IMR-90 (cell line): ENCODE results near the gene GJB4. TPM values are rescaled to one million over a fixed set of nuclear protein-coding genes. Genes with fewer than 3 reads are reported as not detected.

Experiments
- ATAC-seq: fragments of 200-7000 bp; cut with Tn5 transposase; 2 replicates; pipeline ENCODE4 v1.9.1; 2020; ENCODE audit warnings: low read depth, mild to moderate bottlenecking, moderate library complexity
- BruUV-seq: library from RNA; stranded (reverse); fragments of 400-500 nt; replicated peaks from 2 replicates; lab custom pipeline; 2021; lab: Mats Ljungman, UMichigan
- CTCF ChIA-PET: fragments of 300-600 bp; formaldehyde crosslinking; extraction: SDS; loops from one replicate; lab custom pipeline; 2021; ENCODE audit warnings: antibody characterized with exemption; lab: Yijun Ruan, JAX
- POLR2A ChIA-PET: fragments of 300-600 bp; sonication (Branson Sonifier 250); formaldehyde crosslinking; loops from one replicate; lab custom pipeline; 2022; ENCODE audit warnings: antibody characterized with exemption; ENCODE audit not compliant: unreplicated experiment; lab: Charles Lee
- DNase-seq: peaks from one replicate; pipeline ENCODE4 v3.0.0; 2013
- H2AFZ ChIP-seq: replicated peaks from 2 replicates; pipeline ENCODE3; 2013; ENCODE audit warnings: low read length, mild to moderate bottlenecking; ENCODE audit not compliant: poor library complexity
- H2AK5ac ChIP-seq: 2 replicates; pipeline ENCODE4 v1.6.1; 2013; ENCODE audit warnings: low read depth, low read length, inconsistent platforms
- H2AK9ac ChIP-seq: replicated peaks from 2 replicates; pipeline ENCODE3; 2013; ENCODE audit warnings: mild to moderate bottlenecking, low read depth, low read length, moderate library complexity; ENCODE audit not compliant: poor library complexity
- H2BK120ac ChIP-seq: 2 replicates; pipeline ENCODE4 v1.6.1; 2013; ENCODE audit warnings: low read depth, low read length, inconsistent platforms
- H2BK15ac ChIP-seq: 3 replicates; pipeline ENCODE4 v1.6.1; 2013; ENCODE audit warnings: low read depth, low read length, inconsistent platforms
- H2BK20ac ChIP-seq: 2 replicates; pipeline ENCODE4 v1.6.1; 2013; ENCODE audit warnings: low read depth, mild to moderate bottlenecking, inconsistent platforms, low read length, moderate library complexity
- H2BK5ac ChIP-seq: 2 replicates; pipeline ENCODE4 v1.6.1; 2013; ENCODE audit warnings: mild to moderate bottlenecking, low read depth, low read length, inconsistent platforms; ENCODE audit not compliant: poor library complexity, severe bottlenecking
- H3K14ac ChIP-seq: replicated peaks from 2 replicates; pipeline ENCODE4 v1.6.1; 2013; ENCODE audit warnings: low read depth, low read length, inconsistent platforms
- H3K18ac ChIP-seq: 2 replicates; pipeline ENCODE4 v1.6.1; 2013; ENCODE audit warnings: low read depth, low read length, control low read depth
- H3K23ac ChIP-seq: 2 replicates; pipeline ENCODE4 v1.6.1; 2013; ENCODE audit warnings: low read depth, low read length, inconsistent platforms
- H3K27ac ChIP-seq: 2 replicates; pipeline ENCODE4 v1.5.1; 2013; ENCODE audit warnings: mild to moderate bottlenecking, control low read depth, low read length; ENCODE audit not compliant: insufficient read depth
- H3K27me3 ChIP-seq: 2 replicates; pipeline ENCODE4 v1.6.1; 2013; ENCODE audit warnings: low read length; ENCODE audit not compliant: control insufficient read depth, insufficient read depth
- H3K36me3 ChIP-seq: 2 replicates; pipeline ENCODE4 v1.6.1; 2013; ENCODE audit warnings: low read length, mixed read lengths; ENCODE audit not compliant: control insufficient read depth, insufficient read depth
- H3K4ac ChIP-seq: 2 replicates; pipeline ENCODE4 v1.6.1; 2013; ENCODE audit warnings: low read depth, low read length, inconsistent platforms
- H3K4me1 ChIP-seq: 2 replicates; pipeline ENCODE4 v1.6.1; 2013; ENCODE audit warnings: low read length, mixed read lengths; ENCODE audit not compliant: control insufficient read depth, insufficient read depth
- H3K4me2 ChIP-seq: 2 replicates; pipeline ENCODE4 v1.6.1; 2013; ENCODE audit warnings: low read depth, mild to moderate bottlenecking, control low read depth, low read length, moderate library complexity
- H3K4me3 ChIP-seq: 2 replicates; pipeline ENCODE4 v1.5.1; 2013; ENCODE audit warnings: low read depth, mild to moderate bottlenecking, control low read depth, low read length, moderate library complexity; ENCODE audit not compliant: insufficient read depth
- H3K56ac ChIP-seq: 2 replicates; pipeline ENCODE4 v1.6.1; 2013; ENCODE audit warnings: low read length, inconsistent platforms; ENCODE audit not compliant: insufficient read depth; ENCODE audit errors: extremely low read depth
- H3K79me1 ChIP-seq, 2 experiments: 2 replicates each; pipeline ENCODE4 v1.6.1; 2013; ENCODE audit warnings: low read length in 2 of 2, inconsistent platforms in 1 of 2, low read depth in 1 of 2
- H3K9ac ChIP-seq: 2 replicates; pipeline ENCODE4 v1.6.1; 2013; ENCODE audit warnings: low read depth, low read length, control low read depth
- H3K9me1 ChIP-seq: 2 replicates; pipeline ENCODE4 v1.6.1; 2013; ENCODE audit warnings: low read length, inconsistent platforms; ENCODE audit not compliant: insufficient read depth
- H3K9me3 ChIP-seq: 2 replicates; pipeline ENCODE4 v1.6.1; 2013; ENCODE audit warnings: low read length; ENCODE audit not compliant: control insufficient read depth, insufficient read depth
- H4K20me1 ChIP-seq: 2 replicates; pipeline ENCODE4 v1.6.1; 2013; ENCODE audit warnings: low read length, inconsistent platforms; ENCODE audit not compliant: insufficient read depth
- H4K5ac ChIP-seq: 2 replicates; pipeline ENCODE4 v1.6.1; 2013; ENCODE audit warnings: mild to moderate bottlenecking, low read depth, low read length, control low read depth
- H4K8ac ChIP-seq, 2 experiments: 2 replicates each; pipeline ENCODE4 v1.6.1; 2013; ENCODE audit warnings: low read depth in 2 of 2, low read length in 2 of 2, control low read depth in 1 of 2, inconsistent platforms in 1 of 2
- H4K91ac ChIP-seq: 2 replicates; pipeline ENCODE4 v1.6.1; 2013; ENCODE audit warnings: low read depth, low read length, inconsistent platforms; ENCODE audit not compliant: insufficient read depth
- CEBPB ChIP-seq: IDR thresholded peaks from 2 replicates; pipeline ENCODE4 v1.6.1; 2012; ENCODE audit warnings: low read depth, low read length, improper control_type of control experiment
- CHD1 ChIP-seq: IDR thresholded peaks from 2 replicates; pipeline ENCODE4 v1.6.1; 2012; ENCODE audit warnings: low read depth, low read length, improper control_type of control experiment
- CTCF ChIP-seq: conservative IDR thresholded peaks from 2 replicates; pipeline ENCODE4 v1.5.1; 2012; ENCODE audit warnings: mild to moderate bottlenecking, low read depth, low read length, improper control_type of control experiment
- ELK1 ChIP-seq: fragments of 150-350 bp; IDR thresholded peaks from 2 replicates; pipeline ENCODE4 v1.6.1; 2016; ENCODE audit warnings: low read depth, mild to moderate bottlenecking, low read length, moderate library complexity, borderline replicate concordance
- FOS ChIP-seq: fragments of 150-350 bp; IDR thresholded peaks from 2 replicates; pipeline ENCODE4 v1.6.1; 2016; ENCODE audit warnings: low read depth, low read length
- MAFK ChIP-seq: IDR thresholded peaks from 2 replicates; pipeline ENCODE4 v1.6.1; 2012; ENCODE audit warnings: low read depth, low read length, improper control_type of control experiment
- MAZ ChIP-seq: IDR thresholded peaks from 2 replicates; pipeline ENCODE4 v1.6.1; 2012; ENCODE audit warnings: low read depth, mild to moderate bottlenecking, low read length, improper control_type of control experiment, moderate library complexity, borderline replicate concordance
- MXI1 ChIP-seq: IDR thresholded peaks from 2 replicates; pipeline ENCODE4 v1.6.1; 2012; ENCODE audit warnings: low read depth, mild to moderate bottlenecking, low read length, moderate library complexity, borderline replicate concordance
- NFE2L2 ChIP-seq: fragments of 150-350 bp; IDR thresholded peaks from 2 replicates; pipeline ENCODE4 v1.6.1; 2016; ENCODE audit warnings: low read depth, mild to moderate bottlenecking, low read length
- POLR2A ChIP-seq: IDR thresholded peaks from 2 replicates; pipeline ENCODE4 v1.6.1; 2012; ENCODE audit warnings: mild to moderate bottlenecking, low read depth, low read length
- RAD21 ChIP-seq: IDR thresholded peaks from 2 replicates; pipeline ENCODE4 v1.6.1; 2012; ENCODE audit warnings: low read length, improper control_type of control experiment
- RCOR1 ChIP-seq: IDR thresholded peaks from 2 replicates; pipeline ENCODE4 v1.6.1; 2012; ENCODE audit warnings: mild to moderate bottlenecking, low read length, improper control_type of control experiment; ENCODE audit not compliant: insufficient replicate concordance
- RFX5 ChIP-seq: IDR thresholded peaks from 2 replicates; pipeline ENCODE4 v1.8.0; 2012; ENCODE audit warnings: low read depth, mild to moderate bottlenecking, low read length, moderate library complexity
- SMC3 ChIP-seq: fragments of 150-350 bp; IDR thresholded peaks from 2 replicates; pipeline ENCODE4 v1.6.1; 2016; ENCODE audit warnings: low read depth, mild to moderate bottlenecking, antibody characterized with exemption, low read length, moderate library complexity
- WGBS, 2 experiments: methylation state at CpG; one replicate each; pipeline versions ENCODE4 v1.1.5 to v1.1.7; 2013; ENCODE audit warnings: missing lambda C conversion rate in 2 of 2; ENCODE audit not compliant: insufficient read length in 1 of 2; ENCODE audit errors: extremely low coverage in 2 of 2; 5-methylcytosine and 5-hydroxymethylcytosine counted together
- dilution Hi-C: fragments of 300-500 bp; cut with HindIII; formaldehyde crosslinking; loops from one replicate; pipeline ENCODE4 v1.14.3; 2018; ENCODE audit warnings: low sequenced_read_pairs; ENCODE audit not compliant: unreplicated experiment
- in situ Hi-C: fragments of 300-500 bp; cut with MboI; formaldehyde crosslinking; loops from 3 replicates; pipeline ENCODE4 v1.14.3; 2019; ENCODE audit warnings: low sequenced_read_pairs, inconsistent platforms, mixed read lengths
- intact Hi-C: fragments of 100-400 bp; cut with micrococcal nuclease; formaldehyde crosslinking; loops from 2 replicates; pipeline ENCODE4 v1.10.0; 2022
- polyA plus RNA-seq, 3 experiments: library from polyadenylated mRNA; depleted of rRNA; stranded (reverse); fragments of >200 nt; gene quantifications; 2 replicates each; pipeline ENCODE4 v1.2.3, GENCODE V29; 2012; ENCODE audit warnings: low replicate concordance in 1 of 3
- total RNA-seq: library from RNA; depleted of rRNA; stranded (reverse); fragments of >200 nt; gene quantifications from 2 replicates; pipeline ENCODE4 v1.2.3, GENCODE V29; 2012

The GJB4 gene
- total and polyA plus RNA-seq, 2 of the 4 experiments (the other 2 are of a cell fraction) = not detected

GRCh38 chr1:34781071-34781843, 21.7 kb downstream of the GJB4 start, which contains the start of gene GJB3:
GJB3 (plus strand) TSS chr1:34781214; CDS start chr1:34784763, 3,549 bp downstream.
- Histone ChIP-seq H3K36me3 (no peaks in the 10 kb centered on the region), H2BK5ac (no peak within 1 kb of the TSS), H3K27me3 (peaks cover 37% of the 10 kb centered on the region), H3K18ac (no peak within 1 kb of the TSS), H3K9me1 (no peaks in the 10 kb centered on the region), H3K23ac (no peak within 1 kb of the TSS), H4K8ac (no peak within 1 kb of the TSS), H2BK20ac (no peak within 1 kb of the TSS), H2BK15ac (no peak within 1 kb of the TSS), H2BK120ac (no peak within 1 kb of the TSS), H3K9me3 (no peaks in the 10 kb centered on the region), H3K4me1 (peaks cover 5% of the 10 kb centered on the region; the same call in 1 of the 2 replicates), H2AFZ (peak within 1 kb of the TSS; percentile 66), H4K20me1 (no peaks in the 10 kb centered on the region; the same call in 1 of the 2 replicates), H3K79me1 (no peaks in the 10 kb centered on the region), H3K4ac (no peak within 1 kb of the TSS), H3K4me2 (peak within 1 kb of the TSS; percentile 31), H4K91ac (no peak within 1 kb of the TSS), H3K9ac (no peak within 1 kb of the TSS), H3K14ac (no peak within 1 kb of the TSS), H3K27ac (no peak within 1 kb of the TSS), H2AK5ac (no peak within 1 kb of the TSS), H2AK9ac (peak within 1 kb of the TSS; percentile 26), H3K4me3 (peak within 1 kb of the TSS; percentile 1; the same call in 1 of the 2 replicates), H4K5ac (no peak within 1 kb of the TSS), H3K56ac (no peak within 1 kb of the TSS)
- peak; percentile 40; the same call in 1 of the 2 replicates for ATAC-seq
- 2% methylated on average over 37 of the region's 62 CpGs; no CpG with 5 or more reads in 1 of the 2 experiments for WGBS, 2 experiments
- BruUV-seq = no TSS peak
- CTCF ChIA-PET = no interaction called here
- dilution Hi-C loops = no loop called here
- POLR2A ChIA-PET = no interaction called here
- TF ChIP-seq RFX5 = no peak
- TF ChIP-seq CEBPB = no peak
- no peak for TF ChIP-seq MAFK
- TF ChIP-seq MXI1 = no peak
- no peak for TF ChIP-seq FOS
- no peak for TF ChIP-seq RAD21
- no peak for TF ChIP-seq SMC3
- no peak for TF ChIP-seq NFE2L2
- no peak for TF ChIP-seq MAZ
- no peak for TF ChIP-seq ELK1
- no peak for TF ChIP-seq POLR2A
- TF ChIP-seq CTCF = no peak
- TF ChIP-seq RCOR1 = no peak
- no peak for TF ChIP-seq CHD1
- DNase-seq = no peak
- in situ Hi-C loops = no loop called here
- intact Hi-C loops = no loop called here
